Lower lobe of right lung (tissue), 2 donors: ENCODE data around the gene DLGAP4. TPM values are rescaled to one million over a fixed set of nuclear protein-coding genes. Genes with fewer than 3 reads are reported as not detected.

Experiments used
- ATAC-seq, 2 donors: fragments of 200-7000 bp; cut with Tn5 transposase; one replicate each; pipeline ENCODE4 v1.9.1; 2020 to 2022; ENCODE audit warnings: mild to moderate bottlenecking in 2 of 2, moderate library complexity in 2 of 2
- DNase-seq: peaks from one replicate; pipeline ENCODE4 v3.0.0-alpha.2; 2020
- H3K27ac ChIP-seq: fragments of 200-600 bp; one replicate; pipeline ENCODE4 v1.8.0; 2022
- H3K27me3 ChIP-seq: fragments of 200-600 bp; one replicate; pipeline ENCODE4 v1.8.0; 2022; ENCODE audit warnings: low read depth
- H3K36me3 ChIP-seq: fragments of 200-600 bp; one replicate; pipeline ENCODE4 v1.8.0; 2022; ENCODE audit warnings: mild to moderate bottlenecking
- H3K4me1 ChIP-seq: fragments of 200-600 bp; one replicate; pipeline ENCODE4 v1.8.0; 2022
- H3K4me3 ChIP-seq: fragments of 200-600 bp; one replicate; pipeline ENCODE4 v1.8.0; 2022; ENCODE audit warnings: mild to moderate bottlenecking
- H3K9me3 ChIP-seq: fragments of 200-600 bp; one replicate; pipeline ENCODE4 v1.8.0; 2022
- CTCF ChIP-seq: fragments of 200-600 bp; IDR thresholded peaks from one replicate; pipeline ENCODE4 v1.8.0; 2022; ENCODE audit warnings: antibody characterized with exemption, mild to moderate bottlenecking
- intact Hi-C: fragments of 100-400 bp; cut with DNase I; formaldehyde crosslinking; loops from one replicate; pipeline ENCODE4 v1.11.0; 2022
- total RNA-seq: library from RNA; stranded (reverse); fragmentation: NEBNext Ultra II Directional; extraction: Animal tissue kit (Norgen Biotek cat#: 25700); gene quantifications from one replicate; pipeline ENCODE4 v1.2.1, GENCODE V29; 2021
- donor health status: DM: no; HTN: yes; CAD: no; lungs with severe emphysema.

DLGAP4 gene
- total RNA-seq, 1 donor from 2014 or later = 59.3 TPM

- H3K4me1 ChIP-seq = no peaks in the 10 kb centered on the region
- no peak for ATAC-seq
- H3K27ac ChIP-seq = no peak overlapping the region
- no peak for TF ChIP-seq CTCF
- no peaks in the 10 kb centered on the region for H3K36me3 ChIP-seq
- no peak for DNase-seq
- no peaks in the 10 kb centered on the region for H3K27me3 ChIP-seq
- intact Hi-C loops = no loop called here
- H3K9me3 ChIP-seq = no peaks in the 10 kb centered on the region
- H3K4me3 ChIP-seq = no peak overlapping the region
Measured at GRCh38 chr20:36264426-36265246, 41.5 kb upstream of the DLGAP4 start.

GRCh38 chr20:36266189-36266588 lies 40.0 kb upstream of the DLGAP4 start:
- ATAC-seq (no peak), DNase-seq (no peak)
- no peaks in the 10 kb centered on the region for H3K27me3 ChIP-seq
- H3K36me3 ChIP-seq = no peaks in the 10 kb centered on the region
- H3K4me3 ChIP-seq = no peak overlapping the region
- TF ChIP-seq CTCF = no peak
- intact Hi-C loops = no loop called here
- no peaks in the 10 kb centered on the region for H3K4me1 ChIP-seq
- H3K9me3 ChIP-seq = no peaks in the 10 kb centered on the region
- no peak overlapping the region for H3K27ac ChIP-seq

- intact Hi-C loops = no loop called here
- DNase-seq (no peak), ATAC-seq (no peak)
- H3K27ac ChIP-seq = no peak overlapping the region
- H3K36me3 ChIP-seq = no peaks in the 10 kb centered on the region
- H3K27me3 ChIP-seq = no peaks in the 10 kb centered on the region
- no peak overlapping the region for H3K4me3 ChIP-seq
- H3K4me1 ChIP-seq = no peaks in the 10 kb centered on the region
- no peaks in the 10 kb centered on the region for H3K9me3 ChIP-seq
- no peak for TF ChIP-seq CTCF
Measured at GRCh38 chr20:36267605-36268381, 38.3 kb upstream of the DLGAP4 start.

- no peak for TF ChIP-seq CTCF
- DNase-seq = no peak
- Histone ChIP-seq H3K4me1 (no peaks in the 10 kb centered on the region), H3K4me3 (no peak overlapping the region), H3K9me3 (no peaks in the 10 kb centered on the region), H3K36me3 (no peaks in the 10 kb centered on the region), H3K27ac (no peak overlapping the region), H3K27me3 (peaks cover 3% of the 10 kb centered on the region)
- no peak for ATAC-seq
- intact Hi-C loops = no loop called here
Measured at GRCh38 chr20:36268440-36269342, 37.4 kb upstream of the DLGAP4 start.

GRCh38 chr20:36269507-36269906 lies 36.6 kb upstream of the DLGAP4 start:
- Histone ChIP-seq H3K9me3 (no peaks in the 10 kb centered on the region), H3K4me1 (no peaks in the 10 kb centered on the region), H3K36me3 (no peaks in the 10 kb centered on the region), H3K4me3 (no peak overlapping the region), H3K27ac (no peak overlapping the region), H3K27me3 (peaks cover 11% of the 10 kb centered on the region)
- ATAC-seq = no peak
- no peak for TF ChIP-seq CTCF
- intact Hi-C loops = no loop called here
- DNase-seq = no peak
